Kidney (tissue), 22 donors: ENCODE measurements around the gene EIF5. TPM values are rescaled to one million over a fixed set of nuclear protein-coding genes. Genes with fewer than 3 reads are reported as not detected.

Experiments used
- DNase-seq, 5 donors: peaks; one replicate each; pipeline ENCODE4 v3.0.0-alpha.2; 2013 to 2020
- FAIRE-seq: peaks from 2 replicates; lab custom pipeline; 2012; peaks lifted over from hg19 to GRCh38; lab: Jason Lieb, UNC
- H3K27ac ChIP-seq, 2 donors: one replicate each; pipeline ENCODE4 v1.7.0; 2013; ENCODE audit warnings: low read depth in 2 of 2, low read length in 2 of 2, inconsistent platforms in 1 of 2
- H3K27me3 ChIP-seq: one replicate; pipeline ENCODE4 v1.7.1; 2013; ENCODE audit warnings: low read length, inconsistent platforms; ENCODE audit not compliant: control insufficient read depth, insufficient read depth
- H3K36me3 ChIP-seq, 3 donors: one replicate each; pipeline versions ENCODE4 v1.7.0 to v1.7.1; 2013; ENCODE audit warnings: low read length in 3 of 3, control low read depth in 1 of 3, inconsistent platforms in 1 of 3; ENCODE audit not compliant: insufficient read depth in 3 of 3, control insufficient read depth in 2 of 3
- H3K4me1 ChIP-seq, 3 donors: one replicate each; pipeline versions ENCODE4 v1.7.0 to v1.7.1; 2013; ENCODE audit warnings: low read length in 3 of 3, inconsistent platforms in 1 of 3, low read depth in 1 of 3; ENCODE audit not compliant: control insufficient read depth in 2 of 3, insufficient read depth in 2 of 3
- H3K4me3 ChIP-seq, 3 donors: one replicate each; pipeline versions ENCODE4 v1.7.0 to v1.8.1; 2013; ENCODE audit warnings: low read length in 3 of 3, control low read depth in 1 of 3, inconsistent platforms in 1 of 3
- H3K9ac ChIP-seq, 3 donors: one replicate each; pipeline versions ENCODE4 v1.7.0 to v1.7.1; 2013; ENCODE audit warnings: low read length in 3 of 3, control low read depth in 1 of 3, inconsistent platforms in 1 of 3
- H3K9me3 ChIP-seq, 3 donors: one replicate each; pipeline versions ENCODE4 v1.7.0 to v1.7.1; 2013; ENCODE audit warnings: low read length in 3 of 3, control low read depth in 1 of 3, inconsistent platforms in 1 of 3; ENCODE audit not compliant: control insufficient read depth in 2 of 3, insufficient read depth in 1 of 3
- intact Hi-C: fragments of 100-400 bp; cut with DNase I; formaldehyde crosslinking; loops from one replicate; pipeline ENCODE4 v1.11.1; 2022
- long read RNA-seq, 10 donors: library from polyadenylated mRNA in 1 of 10; unstranded in 1 of 10; transcript quantifications; one replicate each; pipeline ENCODE4 v2.0.0 and lab custom pipeline, GENCODE V29; 2021 to 2026
- polyA plus RNA-seq: library from polyadenylated mRNA; stranded (reverse); fragments of 350-450 nt; fragmentation: Illumina TruSeq; extraction: RNeasy Lipid Tissue Mini Kit (QIAGEN cat#74804); gene quantifications from one replicate; pipeline ENCODE4 v1.2.3, GENCODE V29; 2014; ENCODE audit warnings: low read depth, low replicate concordance; ENCODE audit not compliant: insufficient read depth
- total RNA-seq: library from RNA; stranded (reverse); fragmentation: NEBNext Ultra II Directional; extraction: Animal tissue kit (Norgen Biotek cat#: 25700); gene quantifications from one replicate; pipeline ENCODE4 v1.2.1, GENCODE V29; 2021
- TF ChIP-seq, protein P1 (sequence below): IDR thresholded peaks from 3 replicates; pipeline ENCODE4 v1.5.1; 2012; ENCODE audit warnings: mild to moderate bottlenecking, moderate library complexity, borderline replicate concordance; ENCODE audit not compliant: insufficient read depth; ENCODE audit errors: extremely low read depth
- donor health status: control.
- donor health status: control.
- donor health status: control.
- donor health status: control.
- donor health status: control.
- donor health status: DM: yes; HTN: yes; CAD: no.
- donor health status: Normal renal cell carcinoma (clear cell type).

Gene EIF5
- 229 TPM for total RNA-seq
- 91.2 TPM for polyA plus RNA-seq
- long read RNA-seq, donor 1, full-length matches to known transcripts = 10 of 33 reads
- long read RNA-seq, donor 1, partial matches to known transcripts = 23 of 33 reads
- long read RNA-seq, donor 1, other reads (novel, unspliced or antisense) = 0 of 33 reads
- long read RNA-seq, donor 2, full-length matches to known transcripts = 10 of 124 reads
- long read RNA-seq, donor 2, partial matches to known transcripts = 114 of 124 reads
- long read RNA-seq, donor 2, other reads (novel, unspliced or antisense) = 0 of 124 reads
- long read RNA-seq, donor 3, full-length matches to known transcripts = 17 of 69 reads
- long read RNA-seq, donor 3, partial matches to known transcripts = 52 of 69 reads
- long read RNA-seq, donor 3, other reads (novel, unspliced or antisense) = 0 of 69 reads
- long read RNA-seq, donor 4, full-length matches to known transcripts = 17 of 44 reads
- long read RNA-seq, donor 4, partial matches to known transcripts = 27 of 44 reads
- long read RNA-seq, donor 4, other reads (novel, unspliced or antisense) = 0 of 44 reads
- long read RNA-seq, donor 5, full-length matches to known transcripts = 4 of 4 reads
- long read RNA-seq, donor 5, partial matches to known transcripts = 0 of 4 reads
- long read RNA-seq, donor 5, other reads (novel, unspliced or antisense) = 0 of 4 reads
- long read RNA-seq, donor 6, full-length matches to known transcripts = 15 of 29 reads
- long read RNA-seq, donor 6, partial matches to known transcripts = 14 of 29 reads
- long read RNA-seq, donor 6, other reads (novel, unspliced or antisense) = 0 of 29 reads
- long read RNA-seq, donor 7, full-length matches to known transcripts = 97 of 209 reads
- long read RNA-seq, donor 7, partial matches to known transcripts = 76 of 209 reads
- long read RNA-seq, donor 7, other reads (novel, unspliced or antisense) = 36 of 209 reads
- long read RNA-seq, donor 8, full-length matches to known transcripts = 13 of 47 reads
- long read RNA-seq, donor 8, partial matches to known transcripts = 34 of 47 reads
- long read RNA-seq, donor 8, other reads (novel, unspliced or antisense) = 0 of 47 reads
- long read RNA-seq, donor 9, full-length matches to known transcripts = 3 of 3 reads
- long read RNA-seq, donor 9, partial matches to known transcripts = 0 of 3 reads
- long read RNA-seq, donor 9, other reads (novel, unspliced or antisense) = 0 of 3 reads
- long read RNA-seq, donor 10, full-length matches to known transcripts = 8 of 18 reads
- long read RNA-seq, donor 10, partial matches to known transcripts = 10 of 18 reads
- long read RNA-seq, donor 10, other reads (novel, unspliced or antisense) = 0 of 18 reads

DNA sequence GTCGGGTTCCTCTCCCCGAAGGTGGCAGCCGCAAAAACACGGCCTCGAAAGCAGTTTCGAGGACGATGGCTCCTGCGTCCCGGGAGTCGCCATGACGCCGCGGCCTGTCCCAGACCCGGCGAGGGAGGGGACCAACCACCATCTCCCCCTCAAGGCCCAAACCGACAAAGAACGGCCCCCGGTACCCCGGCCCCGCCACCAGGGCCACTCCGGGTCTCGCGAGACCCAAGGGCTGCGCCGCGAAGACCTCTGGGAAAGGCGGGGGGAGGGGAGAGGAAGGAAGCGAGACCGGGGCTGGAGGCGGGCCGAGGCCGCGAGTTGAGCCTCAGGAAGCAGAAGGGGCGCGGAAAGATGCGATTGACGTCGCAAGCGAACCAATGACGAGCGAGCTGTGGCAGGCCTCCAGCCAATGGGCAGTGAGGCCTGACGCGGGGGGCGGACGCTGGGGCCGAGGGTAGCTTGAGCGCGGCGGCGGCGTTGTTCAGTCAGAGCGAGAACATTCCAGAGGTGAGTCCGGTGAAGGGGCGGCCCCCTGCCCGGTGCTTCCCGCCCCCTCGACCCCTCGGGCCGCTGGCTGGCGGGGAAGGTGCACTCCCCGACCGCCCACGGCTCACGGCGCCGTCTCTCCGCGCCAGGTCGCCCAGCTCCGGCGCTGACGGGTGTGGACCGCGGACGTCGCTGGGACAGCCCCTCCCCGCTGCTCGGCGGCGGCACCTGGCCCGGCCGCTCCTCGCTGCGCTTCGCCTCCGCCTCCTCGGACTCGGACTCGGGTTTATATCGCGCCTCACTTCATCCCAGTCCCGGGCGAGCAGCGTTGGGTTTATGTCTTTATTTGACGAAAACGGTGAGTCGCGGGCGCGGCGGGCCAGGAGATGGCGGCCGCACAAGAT is at the start of gene EIF5:
EIF5 (plus strand) TSS at position 484 of the 890 bp plus-strand sequence. CDS start 1,624 bp downstream, outside the sequence.
- peaks cover 9 to 25% (median 23%) of the 10 kb centered on the region in 3 donors for H3K4me1 ChIP-seq
- intact Hi-C loops = no loop called here
- DNase-seq (peak; percentile 99 to 100 (median 100)), FAIRE-seq (peak; percentile 53)
- H3K9ac ChIP-seq = peak within 1 kb of the TSS; percentile 81 to 99 (median 99)
- H3K9me3 ChIP-seq = no peaks in the 10 kb centered on the region
- H3K4me3 ChIP-seq = peak within 1 kb of the TSS; percentile 77 to 93 (median 78)
- TF ChIP-seq, protein P1, sequence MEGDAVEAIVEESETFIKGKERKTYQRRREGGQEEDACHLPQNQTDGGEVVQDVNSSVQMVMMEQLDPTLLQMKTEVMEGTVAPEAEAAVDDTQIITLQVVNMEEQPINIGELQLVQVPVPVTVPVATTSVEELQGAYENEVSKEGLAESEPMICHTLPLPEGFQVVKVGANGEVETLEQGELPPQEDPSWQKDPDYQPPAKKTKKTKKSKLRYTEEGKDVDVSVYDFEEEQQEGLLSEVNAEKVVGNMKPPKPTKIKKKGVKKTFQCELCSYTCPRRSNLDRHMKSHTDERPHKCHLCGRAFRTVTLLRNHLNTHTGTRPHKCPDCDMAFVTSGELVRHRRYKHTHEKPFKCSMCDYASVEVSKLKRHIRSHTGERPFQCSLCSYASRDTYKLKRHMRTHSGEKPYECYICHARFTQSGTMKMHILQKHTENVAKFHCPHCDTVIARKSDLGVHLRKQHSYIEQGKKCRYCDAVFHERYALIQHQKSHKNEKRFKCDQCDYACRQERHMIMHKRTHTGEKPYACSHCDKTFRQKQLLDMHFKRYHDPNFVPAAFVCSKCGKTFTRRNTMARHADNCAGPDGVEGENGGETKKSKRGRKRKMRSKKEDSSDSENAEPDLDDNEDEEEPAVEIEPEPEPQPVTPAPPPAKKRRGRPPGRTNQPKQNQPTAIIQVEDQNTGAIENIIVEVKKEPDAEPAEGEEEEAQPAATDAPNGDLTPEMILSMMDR = peak; percentile 21
- H3K36me3 ChIP-seq = peaks cover 29 to 39% (median 36%) of the 10 kb centered on the region in 3 donors
- peak within 1 kb of the TSS; percentile 100 for H3K27ac ChIP-seq
- H3K27me3 ChIP-seq = no peaks in the 10 kb centered on the region

DNA sequence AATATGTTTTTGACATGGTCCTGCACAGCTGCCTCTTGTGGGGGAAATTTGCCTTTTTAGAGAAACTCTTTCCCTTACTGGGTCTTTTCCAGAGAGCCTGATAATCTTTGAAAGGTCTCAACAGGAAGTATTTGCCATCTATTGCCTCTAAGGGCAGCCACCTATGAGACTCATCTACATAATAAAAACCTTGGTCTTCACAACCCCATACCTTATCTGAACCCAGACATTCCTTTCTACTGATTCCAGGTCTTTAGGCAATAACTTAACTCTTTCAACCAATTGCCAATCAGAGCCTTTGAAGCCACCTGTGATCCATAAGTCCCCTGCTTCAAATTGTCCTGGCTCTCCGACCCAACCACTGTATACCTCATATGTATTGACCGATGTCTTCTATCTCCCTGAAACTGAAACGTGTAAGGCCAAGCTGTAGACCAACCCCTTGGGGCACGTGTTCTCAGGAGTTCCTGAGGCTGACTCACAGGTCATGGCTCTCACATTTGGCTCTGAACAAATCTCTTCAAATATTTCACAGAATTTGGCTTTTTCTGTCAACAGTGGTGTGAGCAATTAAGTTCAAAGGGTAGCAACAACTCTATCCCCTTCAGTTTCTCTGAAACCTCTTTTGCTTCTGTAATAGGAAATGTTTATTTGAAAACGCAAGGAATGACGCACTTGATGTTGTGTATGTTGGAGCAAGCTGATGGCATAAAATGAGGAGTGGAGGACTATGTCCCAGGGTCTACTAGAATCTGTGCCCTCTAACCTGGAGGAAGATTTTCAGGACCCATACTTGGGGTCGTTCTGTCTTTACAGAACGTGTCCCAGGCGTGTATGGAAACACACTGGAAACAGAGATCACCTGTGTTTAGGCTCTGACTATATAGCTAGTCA is 49.2 kb upstream of the EIF5 start:
- H3K27me3 ChIP-seq = no peaks in the 10 kb centered on the region
- H3K9ac ChIP-seq = no peak overlapping the region
- H3K36me3 ChIP-seq = no peaks in the 10 kb centered on the region
- H3K4me1 ChIP-seq = peaks cover 0 to 5% (median 0%) of the 10 kb centered on the region in 3 donors
- intact Hi-C loops = no loop called here
- DNase-seq = no peak
- FAIRE-seq = no peak
- no peak overlapping the region for H3K4me3 ChIP-seq
- no peaks in the 10 kb centered on the region for H3K9me3 ChIP-seq
- H3K27ac ChIP-seq = no peak overlapping the region
- TF ChIP-seq, protein P1 = no peak
